Suprapubic skin (tissue), 4 donors: Measurements from ENCODE around the gene HLF. TPM values are rescaled to one million over a fixed set of nuclear protein-coding genes. Genes with fewer than 3 reads are reported as not detected.

Source experiments
- DNase-seq, 2 donors: peaks; one replicate each; pipeline ENCODE4 v3.0.0-alpha.2; 2019; ENCODE audit warnings: low spot score in 2 of 2
- H3K27ac ChIP-seq: fragments of 200-600 bp; sonication (generic); one replicate; pipeline ENCODE4 v1.5.1; 2019
- H3K27me3 ChIP-seq: fragments of 200-600 bp; sonication (generic); one replicate; pipeline ENCODE4 v1.5.1; 2019
- H3K36me3 ChIP-seq: fragments of 200-600 bp; sonication (generic); one replicate; pipeline ENCODE4 v1.5.1; 2019
- H3K4me1 ChIP-seq: fragments of 200-600 bp; sonication (generic); one replicate; pipeline ENCODE4 v1.5.1; 2019
- H3K4me3 ChIP-seq: fragments of 200-600 bp; sonication (generic); one replicate; pipeline ENCODE4 v1.5.1; 2019; ENCODE audit warnings: mild to moderate bottlenecking
- H3K9me3 ChIP-seq: fragments of 200-600 bp; sonication (generic); one replicate; pipeline ENCODE4 v1.5.1; 2019
- EP300 ChIP-seq: sonication (generic); formaldehyde crosslinking; IDR thresholded peaks from one replicate; pipeline ENCODE4 v1.6.1; 2017; ENCODE audit warnings: antibody characterized with exemption
- POLR2A ChIP-seq, 2 donors: fragments of 450-650 bp; IDR thresholded peaks; one replicate each; pipeline ENCODE4 v1.6.1; 2017; ENCODE audit warnings: antibody characterized with exemption in 2 of 2, mild to moderate bottlenecking in 2 of 2, moderate library complexity in 2 of 2
- POLR2AphosphoS5 ChIP-seq, 3 donors: sonication (generic); formaldehyde crosslinking; IDR thresholded peaks; one replicate each; pipeline ENCODE4 v1.6.1; 2017; ENCODE audit warnings: antibody characterized with exemption in 3 of 3
- WGBS: methylation state at CpG from one replicate; pipeline ENCODE4 v1.1.5; 2018; 5-methylcytosine and 5-hydroxymethylcytosine counted together
- total RNA-seq, 4 donors: library from RNA; depleted of rRNA; stranded (reverse); fragments of >200 nt; gene quantifications; one replicate each; pipeline ENCODE4 v1.1.0, GENCODE V29; 2016
- TF ChIP-seq, protein P1 (sequence below), 2 donors: fragments of 200-600 bp in 1 of 2; fragments of 450-650 bp in 1 of 2; sonication (generic) in 1 of 2; IDR thresholded peaks; one replicate each; pipeline ENCODE4 v1.5.1; 2016 to 2019; ENCODE audit warnings: antibody characterized with exemption in 2 of 2, mild to moderate bottlenecking in 1 of 2, moderate library complexity in 1 of 2

HLF gene
- total RNA-seq, 4 donors from 2014 or later = 26.2 to 41.8 (median 36.5) TPM

DNA sequence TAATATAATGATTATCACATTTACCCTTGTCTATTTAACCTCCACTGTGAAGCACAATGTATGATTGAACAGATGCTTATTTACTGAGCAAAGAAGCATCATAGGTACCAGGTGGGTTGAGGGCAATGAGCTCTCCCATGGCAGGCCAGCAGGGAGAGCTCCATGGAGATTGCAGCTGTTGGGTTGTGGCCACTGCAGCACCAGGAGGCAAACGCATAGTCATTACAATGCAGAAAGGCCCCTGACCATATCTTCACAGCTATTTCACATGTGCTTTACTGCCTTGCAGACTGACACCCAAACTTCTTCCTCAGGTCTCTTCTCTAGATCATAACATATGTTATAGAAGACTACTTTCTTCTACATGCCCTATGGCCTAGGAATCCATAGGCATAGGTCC lies 81.9 kb downstream of the HLF start:
- TF ChIP-seq POLR2A (IDR thresholded peaks at IDR 0.05) (no peak), EP300 (no peak), POLR2AphosphoS5 (IDR thresholded peaks at IDR 0.05) (no peak)
- TF ChIP-seq, protein P1, sequence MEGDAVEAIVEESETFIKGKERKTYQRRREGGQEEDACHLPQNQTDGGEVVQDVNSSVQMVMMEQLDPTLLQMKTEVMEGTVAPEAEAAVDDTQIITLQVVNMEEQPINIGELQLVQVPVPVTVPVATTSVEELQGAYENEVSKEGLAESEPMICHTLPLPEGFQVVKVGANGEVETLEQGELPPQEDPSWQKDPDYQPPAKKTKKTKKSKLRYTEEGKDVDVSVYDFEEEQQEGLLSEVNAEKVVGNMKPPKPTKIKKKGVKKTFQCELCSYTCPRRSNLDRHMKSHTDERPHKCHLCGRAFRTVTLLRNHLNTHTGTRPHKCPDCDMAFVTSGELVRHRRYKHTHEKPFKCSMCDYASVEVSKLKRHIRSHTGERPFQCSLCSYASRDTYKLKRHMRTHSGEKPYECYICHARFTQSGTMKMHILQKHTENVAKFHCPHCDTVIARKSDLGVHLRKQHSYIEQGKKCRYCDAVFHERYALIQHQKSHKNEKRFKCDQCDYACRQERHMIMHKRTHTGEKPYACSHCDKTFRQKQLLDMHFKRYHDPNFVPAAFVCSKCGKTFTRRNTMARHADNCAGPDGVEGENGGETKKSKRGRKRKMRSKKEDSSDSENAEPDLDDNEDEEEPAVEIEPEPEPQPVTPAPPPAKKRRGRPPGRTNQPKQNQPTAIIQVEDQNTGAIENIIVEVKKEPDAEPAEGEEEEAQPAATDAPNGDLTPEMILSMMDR (IDR thresholded peaks at IDR 0.05) = no peak
- no peak overlapping the region for H3K4me3 ChIP-seq
- no peaks in the 10 kb centered on the region for H3K4me1 ChIP-seq
- H3K27me3 ChIP-seq = no peaks in the 10 kb centered on the region
- WGBS = 100% methylated on average over 1 of the region's 1 CpG
- no peaks in the 10 kb centered on the region for H3K36me3 ChIP-seq
- no peak for DNase-seq
- no peak overlapping the region for H3K27ac ChIP-seq
- no peaks in the 10 kb centered on the region for H3K9me3 ChIP-seq

DNA sequence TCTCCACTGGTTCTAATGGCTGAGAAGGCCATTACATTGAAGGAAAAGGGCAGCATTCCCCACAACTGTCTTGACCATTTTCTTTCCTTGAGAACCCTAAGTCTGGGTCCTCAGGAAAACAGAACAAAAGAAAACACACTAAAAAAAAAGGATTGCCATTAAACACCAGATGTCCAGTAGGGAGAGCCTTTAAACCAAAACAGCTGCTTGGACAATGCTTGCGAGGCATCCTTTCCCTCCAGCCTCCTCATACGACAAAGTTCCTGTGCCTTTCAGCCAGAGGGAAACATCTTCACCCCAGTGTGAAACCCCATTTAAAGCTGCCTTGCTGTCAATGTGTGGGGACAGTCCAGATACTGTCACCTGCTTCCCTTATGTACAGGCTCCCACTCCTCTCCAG lies 82.6 kb downstream of the HLF start:
- no peaks in the 10 kb centered on the region for H3K9me3 ChIP-seq
- no peaks in the 10 kb centered on the region for H3K4me1 ChIP-seq
- TF ChIP-seq POLR2AphosphoS5 (IDR thresholded peaks at IDR 0.05) (no peak), EP300 (no peak), POLR2A (IDR thresholded peaks at IDR 0.05) (no peak)
- TF ChIP-seq, protein P1 (IDR thresholded peaks at IDR 0.05) = no peak
- 46% methylated on average over 2 of the region's 2 CpGs for WGBS
- H3K27ac ChIP-seq = no peak overlapping the region
- no peaks in the 10 kb centered on the region for H3K36me3 ChIP-seq
- no peak overlapping the region for H3K4me3 ChIP-seq
- no peak for DNase-seq
- no peaks in the 10 kb centered on the region for H3K27me3 ChIP-seq

DNA sequence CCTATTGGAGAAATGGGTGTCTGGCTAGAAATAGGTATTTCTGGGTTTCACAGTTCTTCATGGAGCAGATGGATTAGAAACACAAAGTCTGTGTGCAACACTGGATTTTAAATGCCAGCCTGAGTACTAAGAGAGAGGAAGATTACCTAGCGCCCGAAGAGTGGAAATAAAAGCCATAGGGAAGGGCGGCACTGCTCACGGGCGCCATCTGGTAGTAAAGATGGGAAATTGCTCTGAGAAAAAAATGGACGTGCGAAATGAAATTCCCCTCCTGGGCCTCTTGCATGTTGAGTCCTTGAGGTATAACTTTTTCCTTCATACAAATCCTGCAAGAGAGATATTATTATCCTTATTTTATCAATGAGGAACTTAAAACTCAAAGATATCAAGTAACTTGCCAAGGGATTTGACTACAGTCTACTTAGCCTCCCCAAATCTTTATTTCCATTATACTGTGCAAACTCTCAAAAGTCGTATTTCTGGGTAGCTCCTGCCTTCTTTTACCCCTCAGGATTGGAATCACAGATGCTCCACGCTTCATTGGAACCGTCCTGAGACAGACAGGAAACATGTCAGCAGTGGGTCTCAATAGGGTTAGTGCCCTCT lies 84.1 kb downstream of the HLF start:
- no peak for DNase-seq
- TF ChIP-seq POLR2AphosphoS5 (IDR thresholded peaks at IDR 0.05) = no peak
- TF ChIP-seq, protein P1 (IDR thresholded peaks at IDR 0.05) = peak; percentile 72 to 79
- Histone ChIP-seq H3K9me3 (no peaks in the 10 kb centered on the region), H3K4me1 (no peaks in the 10 kb centered on the region), H3K27ac (no peak overlapping the region), H3K27me3 (no peaks in the 10 kb centered on the region), H3K4me3 (no peak overlapping the region), H3K36me3 (no peaks in the 10 kb centered on the region)
- 17% methylated on average over 10 of the region's 10 CpGs for WGBS

DNA sequence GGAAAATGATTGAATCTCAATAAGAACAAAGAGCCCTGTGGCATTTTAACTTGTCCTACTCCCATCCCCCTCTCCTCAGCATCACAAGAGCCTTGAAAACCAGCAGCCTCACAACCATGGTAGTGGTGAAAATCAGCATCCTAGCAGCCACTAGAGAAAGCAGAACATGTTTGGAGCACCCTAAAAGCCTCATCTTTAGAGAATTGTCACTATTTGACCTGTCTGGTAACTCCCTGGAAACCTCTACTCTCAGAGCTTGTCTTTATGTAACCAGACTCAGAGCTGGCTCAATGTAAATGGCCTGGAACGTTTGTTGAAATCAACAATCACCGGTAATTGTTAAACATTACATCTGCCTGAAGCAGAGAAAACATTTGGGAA lies 86.1 kb downstream of the HLF start:
- no peak for DNase-seq
- no peak overlapping the region for H3K27ac ChIP-seq
- H3K4me1 ChIP-seq = no peaks in the 10 kb centered on the region
- WGBS = 49% methylated on average over 2 of the region's 2 CpGs
- H3K9me3 ChIP-seq = no peaks in the 10 kb centered on the region
- no peak for TF ChIP-seq EP300
- TF ChIP-seq, protein P1 (IDR thresholded peaks at IDR 0.05) = no peak
- no peaks in the 10 kb centered on the region for H3K27me3 ChIP-seq
- no peak overlapping the region for H3K4me3 ChIP-seq
- no peaks in the 10 kb centered on the region for H3K36me3 ChIP-seq

DNA sequence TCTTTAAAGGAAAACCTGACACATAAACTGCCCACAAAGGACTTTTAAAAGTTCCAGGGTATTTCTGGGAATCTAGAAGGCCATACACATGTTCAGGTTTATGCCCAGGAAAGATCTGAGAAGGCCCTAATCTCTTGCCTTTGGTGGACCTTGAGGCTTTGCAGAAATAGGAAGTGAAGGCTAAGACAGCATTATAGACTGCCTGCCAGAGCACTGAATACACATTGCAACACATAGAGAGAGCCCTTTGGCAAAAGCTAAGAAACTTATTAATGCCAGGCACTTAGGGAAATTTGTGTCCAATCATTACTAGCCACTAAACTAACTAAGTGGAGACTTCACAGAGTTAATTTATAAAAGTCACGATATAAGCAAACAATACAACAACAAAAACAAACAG lies 86.5 kb downstream of the HLF start:
- 89% methylated on average over 1 of the region's 1 CpG for WGBS

DNA sequence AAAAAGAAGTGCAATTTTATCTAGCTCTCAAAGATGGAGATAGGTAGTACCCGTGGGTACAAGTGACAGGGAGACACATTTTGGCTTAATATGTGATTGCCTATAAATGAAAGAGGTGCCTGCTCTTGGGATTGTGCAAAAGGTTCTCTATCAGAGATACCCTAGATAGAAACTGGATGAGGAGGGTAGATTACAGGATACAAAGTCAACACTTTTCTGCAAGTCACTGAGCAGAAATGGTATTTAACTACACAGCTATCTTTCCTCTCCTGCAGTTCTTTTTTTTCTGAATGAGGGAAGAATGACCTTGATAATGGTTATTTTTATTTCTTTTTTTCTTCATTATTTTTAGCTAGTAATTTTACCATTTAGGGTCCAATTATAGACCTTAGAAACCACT lies 89.2 kb downstream of the HLF start:
- no peak overlapping the region for H3K27ac ChIP-seq
- TF ChIP-seq POLR2A (IDR thresholded peaks at IDR 0.05) (no peak), EP300 (no peak), POLR2AphosphoS5 (IDR thresholded peaks at IDR 0.05) (no peak)
- TF ChIP-seq, protein P1 (IDR thresholded peaks at IDR 0.05) = no peak
- no peaks in the 10 kb centered on the region for H3K9me3 ChIP-seq
- no peak overlapping the region for H3K4me3 ChIP-seq
- no peaks in the 10 kb centered on the region for H3K36me3 ChIP-seq
- 78% methylated on average over 1 of the region's 1 CpG for WGBS
- no peak for DNase-seq
- H3K27me3 ChIP-seq = no peaks in the 10 kb centered on the region
- H3K4me1 ChIP-seq = no peaks in the 10 kb centered on the region

More for the DNA sequence above, 86.5 kb downstream of the HLF start:
- Histone ChIP-seq H3K27ac (no peak overlapping the region), H3K4me1 (no peaks in the 10 kb centered on the region), H3K36me3 (no peaks in the 10 kb centered on the region), H3K27me3 (no peaks in the 10 kb centered on the region), H3K4me3 (no peak overlapping the region), H3K9me3 (no peaks in the 10 kb centered on the region)
- TF ChIP-seq POLR2AphosphoS5 (IDR thresholded peaks at IDR 0.05) (no peak), EP300 (no peak)
- no peak for DNase-seq
